Hematopoietic multipotent progenitor cell (in vitro differentiated cells): ENCODE measurements around the gene DMPK. TPM values are rescaled to one million over a fixed set of nuclear protein-coding genes. Genes with fewer than 3 reads are reported as not detected.

Source experiments
- DNase-seq, 3 donors: peaks; one replicate each; pipeline ENCODE4 v3.0.0-alpha.2; 2011 to 2015; ENCODE audit warnings: low read depth in 2 of 3, low spot score in 2 of 3
- total RNA-seq: library from RNA; depleted of rRNA; stranded (reverse); fragments of >200 nt; gene quantifications from one replicate; pipeline ENCODE4 v1.2.3, GENCODE V29; 2012

Gene DMPK
- total RNA-seq, 1 donor: 1.1 TPM

DNA sequence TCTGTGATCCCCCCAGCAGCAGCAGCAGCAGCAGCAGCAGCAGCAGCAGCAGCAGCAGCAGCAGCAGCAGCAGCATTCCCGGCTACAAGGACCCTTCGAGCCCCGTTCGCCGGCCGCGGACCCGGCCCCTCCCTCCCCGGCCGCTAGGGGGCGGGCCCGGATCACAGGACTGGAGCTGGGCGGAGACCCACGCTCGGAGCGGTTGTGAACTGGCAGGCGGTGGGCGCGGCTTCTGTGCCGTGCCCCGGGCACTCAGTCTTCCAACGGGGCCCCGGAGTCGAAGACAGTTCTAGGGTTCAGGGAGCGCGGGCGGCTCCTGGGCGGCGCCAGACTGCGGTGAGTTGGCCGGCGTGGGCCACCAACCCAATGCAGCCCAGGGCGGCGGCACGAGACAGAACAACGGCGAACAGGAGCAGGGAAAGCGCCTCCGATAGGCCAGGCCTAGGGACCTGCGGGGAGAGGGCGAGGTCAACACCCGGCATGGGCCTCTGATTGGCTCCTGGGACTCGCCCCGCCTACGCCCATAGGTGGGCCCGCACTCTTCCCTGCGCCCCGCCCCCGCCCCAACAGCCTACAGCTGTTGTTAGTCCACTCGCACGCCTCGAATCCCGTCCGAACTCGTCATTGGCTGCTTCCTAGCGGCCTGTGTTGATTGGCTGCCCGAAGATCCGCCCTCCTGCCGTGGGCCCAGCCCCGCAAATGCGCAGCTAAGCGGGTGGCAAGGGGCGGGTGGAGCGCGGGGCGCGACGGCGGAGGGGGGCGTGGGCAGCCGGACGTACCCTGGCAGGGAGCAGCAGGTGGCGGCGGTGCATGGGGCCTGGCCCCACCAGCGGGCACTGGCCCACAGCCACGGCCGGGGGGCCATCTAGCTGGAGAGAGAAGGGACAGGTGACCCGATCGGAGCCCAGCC is 11.8 kb downstream of the DMPK start:
- DNase-seq: peak; percentile 84 to 96 (median 94)

DNA sequence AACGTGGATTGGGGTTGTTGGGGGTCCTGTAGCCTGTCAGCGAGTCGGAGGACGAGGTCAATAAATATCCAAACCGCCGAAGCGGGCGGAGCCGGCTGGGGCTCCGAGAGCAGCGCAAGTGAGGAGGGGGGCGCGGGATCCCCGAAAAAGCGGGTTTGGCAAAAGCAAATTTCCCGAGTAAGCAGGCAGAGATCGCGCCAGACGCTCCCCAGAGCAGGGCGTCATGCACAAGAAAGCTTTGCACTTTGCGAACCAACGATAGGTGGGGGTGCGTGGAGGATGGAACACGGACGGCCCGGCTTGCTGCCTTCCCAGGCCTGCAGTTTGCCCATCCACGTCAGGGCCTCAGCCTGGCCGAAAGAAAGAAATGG is 12.5 kb downstream of the DMPK start:
- peak in 2 of 3 donors; percentile 65 to 74 for DNase-seq

DNA sequence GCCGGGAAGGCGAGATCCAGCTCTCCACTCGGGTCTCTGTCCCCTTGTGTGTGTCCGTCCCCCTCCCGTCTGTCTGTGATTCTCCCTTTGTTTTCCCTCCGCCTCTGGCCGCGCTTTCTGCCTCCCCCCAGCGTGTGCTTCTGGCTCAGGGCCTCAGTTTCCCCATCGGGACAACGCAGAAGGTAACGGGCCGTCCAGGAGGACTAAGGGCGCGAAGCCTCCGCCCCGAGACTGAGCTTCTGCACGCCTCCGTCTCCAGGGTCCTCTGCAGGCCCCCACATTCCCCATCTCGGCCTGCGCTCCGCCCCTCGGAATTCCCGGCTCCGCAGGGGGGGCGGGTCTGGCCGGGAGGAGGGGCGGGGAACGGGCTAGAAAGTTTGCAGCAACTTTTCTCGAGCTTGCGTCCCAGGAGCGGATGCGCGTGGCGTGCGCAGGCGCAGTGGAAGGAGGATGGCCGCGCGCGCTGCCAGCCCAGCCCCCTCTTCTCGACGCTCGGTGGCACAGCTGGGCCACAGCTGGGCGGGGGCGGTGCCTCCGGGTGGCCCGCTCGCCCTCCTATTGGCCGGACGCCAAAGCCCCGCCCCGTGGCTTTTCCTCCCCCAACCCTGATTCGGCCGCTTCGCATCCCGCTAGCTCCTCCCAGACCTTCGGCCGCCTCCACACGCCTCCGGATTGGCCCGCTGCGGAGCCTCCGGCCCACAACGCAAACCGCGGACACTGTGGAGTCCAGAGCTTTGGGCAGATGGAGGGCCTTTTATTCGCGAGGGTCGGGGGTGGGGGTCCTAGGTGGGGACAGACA is 13.1 kb downstream of the DMPK start, which contains the start of gene SIX5:
Gene SIX5 (minus strand): TSS at position 269 of the 799 bp plus-strand sequence. CDS start 408 bp downstream, outside the sequence.
- peak; percentile 92 to 96 (median 95) for DNase-seq

DNA sequence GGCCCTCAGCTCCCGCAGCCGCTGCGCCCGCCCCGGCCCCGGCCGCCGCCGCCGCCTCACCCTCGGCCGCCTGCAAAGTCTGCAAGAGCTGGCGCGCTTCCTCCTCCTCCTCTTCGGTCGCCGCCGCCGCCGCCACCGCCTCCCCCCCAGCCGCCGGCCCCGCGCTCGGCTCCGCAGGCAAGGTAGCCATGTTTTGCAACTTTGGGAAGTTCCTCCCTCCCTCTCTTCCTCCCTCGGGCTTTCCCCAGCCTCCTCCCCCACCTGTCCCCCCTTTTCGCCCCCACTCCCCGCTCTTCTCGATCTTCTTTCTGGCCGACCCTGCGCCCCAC is 13.7 kb downstream of the DMPK start:
- no peak for DNase-seq

DNA sequence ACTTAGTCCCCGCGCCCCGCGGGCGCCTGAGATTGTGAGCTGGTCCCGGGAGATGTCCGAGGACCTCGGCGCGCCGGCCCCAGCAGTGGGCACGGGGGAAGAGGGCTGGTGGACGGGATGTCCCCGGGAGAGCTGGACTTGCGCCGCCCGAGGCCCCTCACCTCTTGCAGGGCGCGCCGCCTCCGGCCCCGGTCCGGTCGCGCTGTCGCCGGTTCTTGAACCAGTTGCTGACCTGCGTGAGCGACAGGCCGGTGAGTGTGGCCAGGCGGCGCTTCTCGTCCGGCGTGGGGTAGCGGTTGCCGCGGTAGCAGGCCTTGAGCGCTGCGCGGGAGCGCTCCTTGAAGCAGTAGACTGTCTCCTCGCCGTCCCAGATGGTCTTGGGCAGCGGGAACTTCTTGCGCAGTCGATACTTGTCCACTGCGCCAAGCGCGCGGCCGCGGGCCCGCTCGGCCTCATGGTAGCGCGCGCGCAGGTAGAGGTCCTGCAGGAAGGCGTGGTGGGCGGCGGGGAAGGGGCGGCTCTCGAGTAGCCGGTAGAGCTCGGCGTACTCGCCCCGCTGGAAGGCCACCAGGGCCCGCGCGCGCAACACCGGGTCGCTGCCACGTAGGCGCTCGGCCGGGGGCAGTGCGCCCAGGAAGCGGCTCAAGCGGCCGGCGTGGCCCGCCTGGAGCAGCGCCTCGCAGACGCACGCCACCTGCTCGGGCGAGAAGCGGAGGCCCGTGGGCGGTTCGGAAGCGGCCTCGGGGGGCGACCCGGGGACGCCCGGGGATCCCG is 14.2 kb downstream of the DMPK start:
- DNase-seq: no peak

DNA sequence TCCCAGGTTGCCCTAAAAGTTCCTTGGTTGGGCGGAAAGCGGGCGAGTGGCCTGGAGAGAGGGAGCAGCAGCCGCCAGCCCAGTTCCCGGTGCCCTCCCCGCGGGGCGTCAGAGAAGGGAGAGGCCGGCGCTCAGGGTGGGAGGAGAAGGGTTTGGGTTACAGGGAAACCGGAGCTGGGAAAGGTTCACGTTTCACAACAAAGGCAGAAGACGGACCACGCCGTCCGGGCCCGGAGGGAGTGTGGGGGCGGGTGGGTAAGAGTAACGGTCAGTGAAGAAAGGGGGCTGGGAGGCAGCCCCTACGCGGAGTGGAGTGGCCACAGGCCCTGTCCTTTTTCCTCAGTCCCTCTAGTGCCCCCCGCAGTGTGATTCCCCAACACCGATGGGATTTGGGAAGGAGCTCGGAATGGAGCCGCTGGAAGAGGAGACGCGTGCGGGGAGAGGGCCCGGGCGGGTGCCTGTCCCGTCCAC is 14.8 kb downstream of the DMPK start:
- DNase-seq: no peak

DNA sequence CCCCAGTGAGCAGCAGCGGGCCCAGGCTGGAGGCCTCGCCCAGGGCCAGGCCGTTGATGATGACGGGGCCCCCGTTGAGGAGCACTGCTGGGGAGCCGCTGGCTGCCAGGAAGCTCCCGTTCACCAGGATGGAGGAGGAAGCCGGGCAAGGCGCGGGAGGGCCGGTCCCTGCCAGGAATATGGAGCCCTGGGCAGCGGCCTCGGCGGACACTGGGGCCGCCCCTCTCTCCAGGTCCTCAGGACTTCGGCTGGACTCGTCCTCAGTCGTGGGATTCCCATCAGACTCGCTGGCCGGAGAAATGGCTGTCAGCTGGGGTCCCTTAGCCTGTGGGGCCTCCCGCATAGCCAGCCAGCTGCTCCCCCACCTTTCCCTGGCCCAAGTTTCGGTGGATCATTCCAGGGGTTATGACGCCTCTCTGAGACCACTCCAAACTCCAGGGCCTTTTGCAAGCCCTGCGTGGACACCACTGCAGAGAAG is 15.4 kb downstream of the DMPK start:
- DNase-seq: no peak

DNA sequence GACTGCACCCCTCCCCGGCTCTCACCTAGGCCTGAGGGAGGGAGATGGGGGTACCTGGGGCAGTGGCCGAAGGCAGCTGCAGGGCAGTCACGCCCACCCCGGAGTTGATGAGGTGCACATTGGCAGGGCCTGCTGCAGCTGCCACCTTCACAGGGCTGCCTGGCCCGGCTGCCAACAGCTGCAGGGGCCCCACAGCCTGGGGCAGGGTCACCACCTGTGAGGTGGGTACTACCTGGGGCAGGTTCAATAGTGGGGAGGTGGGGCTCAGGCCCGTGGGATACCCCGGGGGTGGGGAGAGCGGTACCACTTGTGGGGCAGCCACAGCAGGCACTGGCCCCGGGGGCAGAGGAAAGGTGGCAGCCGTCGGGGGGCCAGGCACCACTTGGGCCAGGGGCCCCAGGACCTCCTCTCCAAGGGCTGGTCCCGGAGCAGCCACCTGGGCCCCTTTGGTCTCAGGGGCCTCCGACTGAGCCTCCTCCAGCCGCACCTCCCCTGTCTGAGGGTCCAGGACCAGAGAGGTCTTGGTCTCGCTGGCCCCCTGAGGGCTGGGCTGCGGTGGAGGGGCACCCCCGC is 15.9 kb downstream of the DMPK start:
- DNase-seq: no peak

DNA sequence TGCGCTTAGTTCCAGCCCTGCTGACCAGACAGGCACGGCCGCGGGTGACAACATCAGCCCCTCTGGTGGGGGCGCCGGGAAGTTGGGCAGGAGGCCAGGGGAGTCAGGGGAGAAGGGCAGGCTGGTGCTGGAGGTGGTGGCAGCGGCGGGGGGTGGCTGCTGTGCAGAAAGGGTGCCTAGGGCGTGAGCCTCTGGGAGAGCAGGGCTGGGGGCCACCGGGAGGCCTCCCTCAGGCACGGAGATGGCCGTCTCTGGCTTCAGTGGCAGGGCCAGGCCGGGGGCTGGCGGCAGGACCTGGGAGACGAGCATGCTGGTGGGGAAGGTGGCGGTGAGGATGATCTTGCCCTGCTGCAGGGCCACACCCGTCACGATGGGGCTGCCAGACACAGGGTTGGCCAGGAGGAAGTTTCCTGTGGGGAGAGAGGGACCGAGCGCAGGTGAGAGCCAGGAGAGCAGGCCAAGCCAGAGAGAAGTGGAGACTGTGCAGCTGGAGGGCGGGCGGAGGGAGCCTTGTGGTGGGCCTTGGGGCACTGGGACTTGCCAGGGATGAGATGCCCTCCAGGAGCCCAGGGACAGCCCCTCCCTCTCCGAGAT is 16.5 kb downstream of the DMPK start:
- DNase-seq: no peak

DNA sequence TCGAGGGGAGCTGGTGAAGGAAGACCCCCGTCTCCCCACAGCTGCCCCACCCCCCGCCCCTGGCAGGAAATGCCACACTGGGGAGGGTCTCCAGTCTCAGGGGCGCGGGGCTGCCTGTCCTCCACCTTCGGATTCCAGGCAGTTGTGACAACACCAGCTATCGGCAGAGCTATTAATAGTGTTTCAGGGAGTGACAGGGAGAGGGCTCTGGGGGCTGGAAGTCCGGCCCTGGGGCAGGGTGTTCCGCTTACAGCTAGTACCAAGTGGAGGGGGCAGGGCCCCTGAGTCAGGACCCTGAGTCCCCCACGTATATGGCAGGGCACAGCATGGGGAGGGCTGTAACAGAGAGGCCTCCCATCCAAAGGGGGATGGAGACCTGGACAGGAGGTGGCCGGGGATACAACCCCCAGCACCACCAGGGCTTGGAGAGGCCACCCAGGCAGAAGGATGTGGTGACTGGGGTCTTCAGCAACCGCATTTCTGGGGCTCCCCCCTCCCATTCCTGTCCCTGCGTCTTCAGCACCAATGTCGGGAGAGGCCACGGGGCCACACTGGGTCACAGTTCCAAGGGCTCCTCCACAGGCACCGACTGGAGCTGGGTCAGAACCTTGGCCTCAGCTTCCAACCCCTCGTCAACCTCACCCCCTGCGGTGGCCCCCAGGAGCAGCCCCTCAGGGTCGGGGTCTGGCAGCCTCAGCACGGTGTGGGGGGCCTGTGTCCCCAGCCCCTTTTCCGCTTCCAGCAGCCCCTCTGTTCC is 17.2 kb downstream of the DMPK start:
- DNase-seq: no peak

DNA sequence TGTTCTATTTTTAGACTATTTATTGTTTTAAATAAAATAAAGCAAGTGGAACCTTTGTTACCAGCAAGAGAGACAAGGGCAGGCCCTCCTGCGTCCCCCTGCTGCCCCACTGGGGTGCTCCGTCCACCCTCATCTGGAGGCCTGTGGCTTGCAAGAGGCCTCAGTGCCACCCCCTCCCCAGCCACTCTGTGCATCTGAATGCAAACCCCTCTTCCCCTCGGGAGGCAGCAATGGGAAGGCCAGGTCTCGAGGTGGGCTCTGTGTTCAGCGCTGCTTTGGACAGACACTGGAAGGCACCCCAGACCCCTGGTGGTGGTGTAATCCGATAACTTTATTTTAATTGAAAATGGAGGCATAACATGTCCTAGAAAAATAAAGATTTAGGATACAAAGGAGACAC is 17.8 kb downstream of the DMPK start:
- DNase-seq: no peak

DNA sequence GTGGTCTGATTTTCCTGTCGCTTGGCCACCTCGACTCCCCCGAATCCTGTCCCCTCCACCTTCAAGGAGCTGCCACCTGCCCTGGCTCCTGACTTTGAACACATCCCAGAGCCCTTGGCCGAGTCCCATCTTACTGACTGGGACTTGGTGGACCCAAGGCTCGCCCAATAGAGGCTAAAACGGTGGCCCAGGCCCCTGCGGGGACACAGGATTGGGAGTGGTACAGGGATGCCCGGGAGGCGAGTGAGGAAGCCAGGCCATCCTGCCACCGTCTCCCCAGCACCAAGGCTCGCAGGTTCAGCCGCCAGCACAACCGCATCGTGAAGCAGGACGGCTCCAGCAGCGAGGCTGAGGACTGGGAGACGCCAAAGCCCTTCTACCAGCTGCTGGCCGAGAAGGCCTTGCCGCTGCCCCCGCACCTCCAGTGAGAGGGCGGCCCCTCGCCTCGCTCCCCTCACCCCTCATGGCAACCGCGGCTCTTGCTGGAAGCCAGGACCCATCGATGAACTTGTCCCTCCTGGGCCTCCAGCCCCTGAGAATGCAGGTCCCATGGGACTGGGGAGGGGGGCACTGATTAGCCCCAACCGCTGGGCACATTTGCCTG is 18.5 kb downstream of the DMPK start:
- no peak for DNase-seq

DNA sequence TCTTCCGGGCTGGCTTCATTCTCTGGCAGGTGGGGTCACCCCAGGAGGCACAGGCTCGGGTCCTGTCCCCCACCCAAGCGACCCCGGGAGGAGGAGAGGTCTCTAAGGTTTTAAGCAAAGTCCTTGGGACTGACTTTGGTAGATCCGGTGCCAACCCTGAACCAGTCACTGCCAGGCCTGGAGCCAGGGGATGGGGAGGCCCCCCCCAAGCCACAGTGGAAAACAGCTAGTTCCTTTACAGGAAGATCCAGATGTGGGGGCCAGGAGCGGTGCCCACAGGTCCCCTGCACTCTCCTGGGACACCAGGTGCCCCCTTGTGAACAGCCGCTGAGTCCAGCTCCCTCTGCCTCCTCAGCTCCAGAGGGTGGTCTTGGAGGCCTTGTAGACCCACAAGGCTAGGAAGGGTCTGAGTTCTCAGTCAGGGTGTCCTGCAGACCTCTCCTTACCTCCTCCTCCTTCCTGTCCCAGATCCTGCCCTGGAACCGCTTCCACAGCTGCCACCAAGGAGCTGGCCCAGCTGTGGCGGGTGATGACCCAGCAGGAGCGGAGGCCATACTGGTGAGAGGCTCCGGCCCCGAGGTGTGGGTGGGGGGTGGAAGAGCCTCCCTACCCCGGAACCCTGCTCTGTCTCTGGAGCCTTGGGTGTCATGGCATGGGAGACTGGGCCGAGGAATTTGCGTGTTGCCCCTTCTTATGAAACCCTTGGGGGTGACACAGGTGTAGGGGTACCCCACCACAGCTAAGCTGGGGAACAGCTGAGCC is 19.2 kb downstream of the DMPK start:
- no peak for DNase-seq

DNA sequence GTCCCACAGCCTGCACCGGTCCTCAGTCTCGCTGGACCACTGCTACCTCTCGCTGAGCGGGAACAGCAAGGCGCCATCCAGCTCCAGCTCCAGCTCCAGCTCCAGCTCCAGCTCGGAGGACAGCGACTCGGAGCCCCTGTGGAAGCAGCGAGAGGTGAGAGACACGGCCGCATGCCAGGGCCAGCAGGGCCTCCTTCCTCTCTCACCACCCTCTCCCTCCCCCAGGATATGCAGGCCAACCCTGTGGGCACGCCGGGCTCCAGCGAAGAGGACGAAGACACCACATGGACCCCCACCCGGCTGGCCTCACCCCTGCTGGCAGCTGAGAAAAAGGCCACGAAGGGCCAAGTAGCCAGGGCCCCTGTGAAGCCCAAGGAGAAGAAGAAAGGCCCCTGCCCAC is 20.6 kb downstream of the DMPK start:
- no peak for DNase-seq

DNA sequence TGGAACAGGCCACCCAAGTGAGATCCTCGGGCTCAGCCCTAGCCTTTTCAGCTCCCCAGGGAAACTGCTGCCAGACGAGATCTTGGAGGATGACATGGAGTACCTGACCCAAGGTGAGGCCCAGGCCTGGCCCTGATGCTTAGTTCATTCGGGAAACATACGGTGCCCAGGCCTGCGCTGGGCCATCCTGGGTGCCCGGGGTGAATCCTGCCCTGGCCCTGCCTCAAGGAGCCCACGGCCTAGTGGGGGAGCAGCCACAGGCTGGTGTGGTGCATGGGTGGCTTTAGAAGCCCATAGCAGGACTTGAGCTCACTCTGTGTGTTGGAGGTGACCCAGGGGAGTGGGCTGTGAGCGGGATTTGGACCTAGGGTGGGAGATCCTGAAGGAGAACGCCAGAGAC is 23.4 kb downstream of the DMPK start:
- DNase-seq: no peak

DNA sequence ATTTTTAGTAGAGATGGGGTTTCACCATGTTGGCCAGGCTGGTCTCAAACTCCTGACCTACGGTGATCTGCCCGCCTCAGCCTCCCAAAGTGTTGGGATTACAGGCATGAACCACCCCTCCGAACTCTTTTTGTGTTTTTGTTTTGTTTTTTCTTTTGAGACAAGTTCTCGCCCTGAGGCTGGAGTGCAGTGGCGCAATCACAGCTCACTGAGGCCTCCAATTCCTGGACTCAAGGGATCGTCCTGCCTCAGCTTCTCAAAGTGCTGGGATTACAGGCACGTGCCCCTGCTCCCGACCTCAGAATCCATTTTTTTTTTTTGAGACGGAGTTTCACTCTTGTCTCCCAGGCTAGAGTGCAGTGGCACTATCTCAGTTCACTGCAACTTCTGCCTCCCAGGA is 24.6 kb downstream of the DMPK start:
- DNase-seq: no peak

DNA sequence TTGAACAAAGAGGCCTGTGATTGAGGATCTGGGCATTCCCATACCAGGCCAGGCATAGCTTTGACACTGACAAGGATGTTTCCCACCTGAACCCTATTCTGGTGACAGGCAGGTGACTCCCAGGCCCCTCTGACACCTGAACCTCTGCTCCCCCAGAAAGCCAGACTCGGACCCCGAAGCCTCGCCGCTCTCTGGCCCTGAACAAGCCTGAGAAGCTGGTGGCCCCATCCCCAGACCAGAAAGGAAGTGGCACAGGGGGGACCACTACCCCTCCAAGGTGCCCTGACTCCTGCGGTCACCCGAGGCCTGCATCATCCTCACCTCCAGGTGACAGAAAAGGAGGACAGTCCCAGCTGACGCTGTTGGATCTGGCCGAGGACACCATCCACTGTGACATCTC is 28.0 kb downstream of the DMPK start:
- no peak for DNase-seq

DNA sequence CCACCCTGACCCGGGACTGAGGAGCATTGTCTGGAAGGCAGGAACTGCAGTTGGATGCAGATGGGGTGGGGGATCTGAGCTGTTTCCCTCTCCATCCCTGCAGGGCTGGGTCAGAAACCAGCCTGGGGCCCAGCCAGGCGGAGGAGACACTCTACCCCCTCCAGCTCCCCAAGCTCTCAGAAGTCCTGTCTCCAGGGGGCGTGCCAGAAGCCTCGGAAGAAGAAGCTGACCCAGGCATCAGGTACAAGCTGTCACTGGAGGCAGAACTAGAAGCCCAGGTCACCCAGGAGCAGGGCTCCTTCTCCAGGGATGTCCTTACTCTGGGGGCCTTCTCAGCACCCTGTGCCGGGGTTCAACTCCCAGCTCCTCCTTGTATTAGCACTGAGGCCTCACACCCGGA is 28.7 kb downstream of the DMPK start:
- no peak for DNase-seq
